ENCODE results near the gene ST7L.

The ST7L gene

GRCh38 chr1:112515311-112516009 lies 103.5 kb downstream of the ST7L start:
- FAIRE-seq, result no peak
- no peak for DNase-seq (ENCODE audit: insufficient read length, low spot score)

GRCh38 chr1:112514901-112515300 lies 104.0 kb downstream of the ST7L start:
- TF ChIP-seq TAF1 (IDR thresholded peaks at IDR 0.05; ENCODE audit: low read depth, low read length) (no peak), PAX5 (IDR thresholded peaks at IDR 0.05; ENCODE audit: insufficient read depth, low read length, severe bottlenecking) (no peak), POLR2A (IDR thresholded peaks at IDR 0.05; ENCODE audit: low read depth, low read length) (no peak), POU2F2 (IDR thresholded peaks at IDR 0.05; ENCODE audit: low read depth, low read length) (no peak), POLR2AphosphoS5 (IDR thresholded peaks at IDR 0.05; ENCODE audit: low read depth, low read length) (no peak), SPI1 (IDR thresholded peaks at IDR 0.05; ENCODE audit: low read depth, low read length) (no peak)
- FAIRE-seq, result no peak
- no peak for DNase-seq (ENCODE audit: insufficient read length, low spot score)

More at GRCh38 chr1:112515311-112516009, 103.5 kb downstream of the ST7L start:
- TF ChIP-seq POLR2AphosphoS5 (IDR thresholded peaks at IDR 0.05; ENCODE audit: low read depth, low read length), result no peak
- TF ChIP-seq PAX5 (IDR thresholded peaks at IDR 0.05; ENCODE audit: insufficient read depth, low read length, severe bottlenecking), result no peak
- TF ChIP-seq SPI1 (IDR thresholded peaks at IDR 0.05; ENCODE audit: low read depth, low read length), result no peak
- no peak for TF ChIP-seq TAF1 (IDR thresholded peaks at IDR 0.05; ENCODE audit: low read depth, low read length)
- no peak for TF ChIP-seq POLR2A (IDR thresholded peaks at IDR 0.05; ENCODE audit: low read depth, low read length)
- no peak for TF ChIP-seq POU2F2 (IDR thresholded peaks at IDR 0.05; ENCODE audit: low read depth, low read length)

GRCh38 chr1:112513112-112513870 lies 105.7 kb downstream of the ST7L start:
- DNase-seq (ENCODE audit: insufficient read length, low spot score), result no peak
- no peak for TF ChIP-seq POLR2AphosphoS5 (IDR thresholded peaks at IDR 0.05; ENCODE audit: low read depth, low read length)
- TF ChIP-seq PAX5 (IDR thresholded peaks at IDR 0.05; ENCODE audit: insufficient read depth, low read length, severe bottlenecking), result no peak
- TF ChIP-seq SPI1 (IDR thresholded peaks at IDR 0.05; ENCODE audit: low read depth, low read length), result no peak
- TF ChIP-seq POLR2A (IDR thresholded peaks at IDR 0.05; ENCODE audit: low read depth, low read length), result no peak
- no peak for TF ChIP-seq POU2F2 (IDR thresholded peaks at IDR 0.05; ENCODE audit: low read depth, low read length)
- no peak for TF ChIP-seq TAF1 (IDR thresholded peaks at IDR 0.05; ENCODE audit: low read depth, low read length)
- no peak for FAIRE-seq

- FAIRE-seq (no peak), DNase-seq (ENCODE audit: insufficient read length, low spot score) (no peak)
- no peak for TF ChIP-seq POLR2A (IDR thresholded peaks at IDR 0.05; ENCODE audit: low read depth, low read length)
Measured at GRCh38 chr1:112511897-112512296, 107.0 kb downstream of the ST7L start.

- TF ChIP-seq POLR2A (IDR thresholded peaks at IDR 0.05; ENCODE audit: low read depth, low read length) (no peak), POU2F2 (IDR thresholded peaks at IDR 0.05; ENCODE audit: low read depth, low read length) (no peak), TAF1 (IDR thresholded peaks at IDR 0.05; ENCODE audit: low read depth, low read length) (no peak), SPI1 (IDR thresholded peaks at IDR 0.05; ENCODE audit: low read depth, low read length) (no peak), POLR2AphosphoS5 (IDR thresholded peaks at IDR 0.05; ENCODE audit: low read depth, low read length) (no peak), PAX5 (IDR thresholded peaks at IDR 0.05; ENCODE audit: insufficient read depth, low read length, severe bottlenecking) (no peak)
- FAIRE-seq (no peak), DNase-seq (ENCODE audit: insufficient read length, low spot score) (no peak)
Measured at GRCh38 chr1:112510340-112510739, 108.6 kb downstream of the ST7L start.

GRCh38 chr1:112509660-112510178 lies 109.2 kb downstream of the ST7L start:
- FAIRE-seq (no peak), DNase-seq (ENCODE audit: insufficient read length, low spot score) (no peak)
- TF ChIP-seq PAX5 (IDR thresholded peaks at IDR 0.05; ENCODE audit: insufficient read depth, low read length, severe bottlenecking), result no peak
- no peak for TF ChIP-seq POLR2AphosphoS5 (IDR thresholded peaks at IDR 0.05; ENCODE audit: low read depth, low read length)
- TF ChIP-seq SPI1 (IDR thresholded peaks at IDR 0.05; ENCODE audit: low read depth, low read length), result no peak
- TF ChIP-seq TAF1 (IDR thresholded peaks at IDR 0.05; ENCODE audit: low read depth, low read length), result no peak

- DNase-seq (ENCODE audit: insufficient read length, low spot score) (peak; percentile 46), FAIRE-seq (no peak)
- TF ChIP-seq SPI1 (IDR thresholded peaks at IDR 0.05; ENCODE audit: low read depth, low read length) (no peak), POLR2AphosphoS5 (IDR thresholded peaks at IDR 0.05; ENCODE audit: low read depth, low read length) (no peak), POLR2A (IDR thresholded peaks at IDR 0.05; ENCODE audit: low read depth, low read length) (no peak), POU2F2 (IDR thresholded peaks at IDR 0.05; ENCODE audit: low read depth, low read length) (no peak), TAF1 (IDR thresholded peaks at IDR 0.05; ENCODE audit: low read depth, low read length) (no peak), PAX5 (IDR thresholded peaks at IDR 0.05; ENCODE audit: insufficient read depth, low read length, severe bottlenecking) (no peak)
Measured at GRCh38 chr1:112509005-112509659, 109.8 kb downstream of the ST7L start.

GRCh38 chr1:112508278-112509004 lies 110.5 kb downstream of the ST7L start, which contains the start of gene WNT2B:
WNT2B (plus strand) TSS chr1:112508965; CDS start chr1:112509263, 298 bp downstream.
- FAIRE-seq (peak; percentile 65), DNase-seq (ENCODE audit: insufficient read length, low spot score) (peak; percentile 75)
- TF ChIP-seq POU2F2 (IDR thresholded peaks at IDR 0.05; ENCODE audit: low read depth, low read length), result no peak
- TF ChIP-seq POLR2A (IDR thresholded peaks at IDR 0.05; ENCODE audit: low read depth, low read length), result no peak
- TF ChIP-seq PAX5 (IDR thresholded peaks at IDR 0.05; ENCODE audit: insufficient read depth, low read length, severe bottlenecking), result no peak
- no peak for TF ChIP-seq POLR2AphosphoS5 (IDR thresholded peaks at IDR 0.05; ENCODE audit: low read depth, low read length)
- TF ChIP-seq TAF1 (IDR thresholded peaks at IDR 0.05; ENCODE audit: low read depth, low read length), result no peak
- no peak for TF ChIP-seq SPI1 (IDR thresholded peaks at IDR 0.05; ENCODE audit: low read depth, low read length)

All from GM12891 (cell line).